ENCODE results near the gene MUSK.

MUSK gene

DNA sequence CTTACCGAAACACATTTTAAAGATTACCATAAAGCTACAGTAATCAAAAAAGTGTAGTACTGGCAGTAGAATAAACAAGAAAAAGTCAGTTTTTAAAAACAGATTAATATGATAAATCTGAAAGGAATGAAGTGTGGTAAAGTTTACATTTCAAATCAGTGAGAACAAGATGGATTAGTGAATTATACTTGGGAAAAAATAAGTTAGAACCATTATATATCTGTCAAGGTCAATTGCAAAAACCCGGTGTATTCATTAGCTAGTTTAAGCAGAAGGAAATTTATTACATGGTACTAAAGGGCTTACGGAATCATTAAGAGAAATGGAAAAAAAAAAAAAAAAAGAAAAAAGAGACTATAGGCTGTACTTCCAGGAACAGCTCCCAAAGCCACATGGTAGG, 164.3 kb downstream of the MUSK start:
- no peak overlapping the region for H3K9ac ChIP-seq (ENCODE audit: low read length)
- no peaks in the 10 kb centered on the region for H3K36me3 ChIP-seq (ENCODE audit: control insufficient read depth, insufficient read depth, low read length)
- no peaks in the 10 kb centered on the region for H3K9me3 ChIP-seq (ENCODE audit: control insufficient read depth, insufficient read depth, low read depth, low read length)
- H3K27ac ChIP-seq (ENCODE audit: low read depth, low read length), result no peak overlapping the region
- no peak overlapping the region for H3K4me3 ChIP-seq (ENCODE audit: low read depth, low read length)
- H3K27me3 ChIP-seq (ENCODE audit: control insufficient read depth, insufficient read depth, low read length), result no peaks in the 10 kb centered on the region
- no peaks in the 10 kb centered on the region for H3K4me1 ChIP-seq (ENCODE audit: control insufficient read depth, insufficient read depth, low read length)

DNA sequence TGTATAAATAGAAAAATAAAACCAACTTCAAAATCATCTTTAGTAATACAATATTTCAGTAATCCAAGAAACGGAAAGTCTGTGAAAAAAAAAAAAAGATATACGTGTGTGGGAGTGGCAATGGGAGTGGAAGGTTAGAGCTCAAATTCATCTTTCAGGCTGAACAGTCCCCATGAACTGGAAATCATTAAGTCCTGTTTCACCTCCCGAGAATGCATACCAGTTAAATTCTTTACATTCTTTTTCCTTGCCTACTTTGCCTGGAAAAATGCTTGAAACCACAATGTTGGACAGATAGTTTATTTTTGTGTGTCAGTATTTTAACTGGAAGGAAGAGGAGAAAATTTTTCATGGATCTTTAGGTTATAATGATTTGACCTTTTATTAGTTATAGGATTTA, 166.8 kb downstream of the MUSK start:
- Histone ChIP-seq H3K27ac (ENCODE audit: low read depth, low read length) (no peak overlapping the region), H3K36me3 (ENCODE audit: control insufficient read depth, insufficient read depth, low read length) (no peaks in the 10 kb centered on the region), H3K4me3 (ENCODE audit: low read depth, low read length) (no peak overlapping the region), H3K27me3 (ENCODE audit: control insufficient read depth, insufficient read depth, low read length) (no peaks in the 10 kb centered on the region), H3K9ac (ENCODE audit: low read length) (no peak overlapping the region), H3K9me3 (ENCODE audit: control insufficient read depth, insufficient read depth, low read depth, low read length) (no peaks in the 10 kb centered on the region), H3K4me1 (ENCODE audit: control insufficient read depth, insufficient read depth, low read length) (no peaks in the 10 kb centered on the region)

DNA sequence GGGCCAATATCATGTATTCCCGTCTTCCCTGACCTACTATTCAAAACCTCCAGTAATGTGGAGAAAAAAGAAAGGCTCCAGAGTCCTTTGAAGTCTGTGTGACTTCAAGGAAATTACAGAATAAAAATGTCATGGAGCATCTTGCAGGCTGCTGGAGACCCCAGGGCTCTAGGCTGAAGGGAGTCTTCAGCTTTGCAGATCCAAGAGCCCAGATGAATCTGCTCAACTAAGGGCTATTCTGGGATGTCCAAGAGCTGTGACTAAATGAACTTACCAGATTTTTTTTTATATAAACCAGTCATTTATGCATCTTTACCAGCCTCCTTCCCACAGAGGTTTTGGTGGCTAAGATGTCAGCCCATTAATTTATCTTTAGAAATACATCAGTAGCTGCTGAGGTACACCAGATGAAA, 167.3 kb downstream of the MUSK start:
- Histone ChIP-seq H3K9me3 (ENCODE audit: control insufficient read depth, insufficient read depth, low read depth, low read length) (no peaks in the 10 kb centered on the region), H3K27me3 (ENCODE audit: control insufficient read depth, insufficient read depth, low read length) (no peaks in the 10 kb centered on the region), H3K9ac (ENCODE audit: low read length) (no peak overlapping the region), H3K4me1 (ENCODE audit: control insufficient read depth, insufficient read depth, low read length) (no peaks in the 10 kb centered on the region), H3K36me3 (ENCODE audit: control insufficient read depth, insufficient read depth, low read length) (no peaks in the 10 kb centered on the region), H3K4me3 (ENCODE audit: low read depth, low read length) (no peak overlapping the region), H3K27ac (ENCODE audit: low read depth, low read length) (no peak overlapping the region)

DNA sequence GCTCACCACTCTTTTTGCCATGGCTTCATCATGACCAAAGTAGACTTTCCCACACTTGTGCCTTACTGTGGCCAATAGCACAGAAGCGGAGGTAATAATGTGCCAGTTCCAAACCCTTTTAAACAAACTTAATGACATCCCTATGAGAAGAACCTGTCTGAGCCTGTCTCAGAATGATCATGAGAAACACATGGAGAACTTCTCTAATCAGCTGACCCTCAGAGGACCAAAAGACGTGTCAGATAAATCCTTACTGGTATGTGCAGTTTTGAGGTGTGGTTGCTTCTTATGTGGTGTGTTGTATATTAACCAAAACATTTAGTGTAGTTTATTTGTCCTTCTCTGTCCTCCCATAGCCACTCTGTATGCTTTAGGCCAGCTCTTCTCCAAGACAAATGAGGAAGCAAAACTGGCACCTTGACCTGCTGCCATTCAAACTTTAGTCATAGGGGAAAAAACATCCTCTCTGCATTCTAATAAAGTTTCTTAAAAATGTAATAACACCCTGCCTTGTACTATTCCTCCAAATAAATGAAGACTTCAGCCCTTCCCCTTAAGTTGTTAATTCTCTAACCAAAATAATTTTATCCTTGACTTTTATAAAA, 168.9 kb downstream of the MUSK start:
- no peak overlapping the region for H3K27ac ChIP-seq (ENCODE audit: low read depth, low read length)
- H3K9me3 ChIP-seq (ENCODE audit: control insufficient read depth, insufficient read depth, low read depth, low read length), result no peaks in the 10 kb centered on the region
- no peak overlapping the region for H3K9ac ChIP-seq (ENCODE audit: low read length)
- no peak overlapping the region for H3K4me3 ChIP-seq (ENCODE audit: low read depth, low read length)
- H3K4me1 ChIP-seq (ENCODE audit: control insufficient read depth, insufficient read depth, low read length), result no peaks in the 10 kb centered on the region
- H3K27me3 ChIP-seq (ENCODE audit: control insufficient read depth, insufficient read depth, low read length), result no peaks in the 10 kb centered on the region
- H3K36me3 ChIP-seq (ENCODE audit: control insufficient read depth, insufficient read depth, low read length), result no peaks in the 10 kb centered on the region

DNA sequence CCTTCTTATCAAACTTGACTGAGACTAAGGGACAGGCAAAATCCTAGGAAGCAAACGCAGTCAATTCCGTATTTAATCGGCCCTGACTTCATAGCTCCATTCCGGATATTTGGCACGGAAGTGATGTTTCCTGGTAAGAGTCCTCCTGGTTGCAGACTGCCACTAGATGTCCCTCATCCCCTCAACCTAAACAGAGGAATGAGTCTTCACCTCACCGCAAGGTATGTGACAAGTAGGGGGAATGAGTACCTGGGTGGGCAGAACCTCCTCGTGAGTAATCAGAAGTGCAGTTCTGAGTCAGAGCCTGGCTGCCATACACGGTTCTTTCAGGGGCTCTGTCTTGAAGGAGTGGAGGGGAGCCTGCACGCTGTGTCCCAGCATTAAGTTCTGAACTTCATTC, 173.6 kb downstream of the MUSK start:
- no peak overlapping the region for H3K27ac ChIP-seq (ENCODE audit: low read depth, low read length)
- no peaks in the 10 kb centered on the region for H3K9me3 ChIP-seq (ENCODE audit: control insufficient read depth, insufficient read depth, low read depth, low read length)

DNA sequence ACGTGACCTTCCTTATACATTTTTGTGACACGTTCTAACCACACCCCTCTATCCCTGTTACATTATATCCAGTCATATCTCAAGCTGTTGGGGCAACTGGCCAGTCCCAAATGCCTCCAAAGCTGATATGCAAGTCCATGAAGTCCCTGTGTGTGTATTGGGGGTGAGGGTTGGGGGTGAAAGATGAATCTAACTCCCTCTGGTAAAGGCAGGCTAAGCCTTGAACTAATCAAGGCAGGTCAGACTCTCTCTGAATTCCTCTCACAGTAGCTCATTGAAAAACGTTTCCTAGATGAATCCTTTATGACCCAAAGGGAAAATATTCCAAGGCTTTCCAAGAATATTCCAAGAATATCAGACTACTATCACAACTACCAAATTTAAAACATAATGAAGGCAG, 174.4 kb downstream of the MUSK start:
- no peaks in the 10 kb centered on the region for H3K4me1 ChIP-seq (ENCODE audit: control insufficient read depth, insufficient read depth, low read length)
- H3K36me3 ChIP-seq (ENCODE audit: control insufficient read depth, insufficient read depth, low read length), result no peaks in the 10 kb centered on the region
- H3K9ac ChIP-seq (ENCODE audit: low read length), result no peak overlapping the region
- H3K27ac ChIP-seq (ENCODE audit: low read depth, low read length), result no peak overlapping the region
- H3K4me3 ChIP-seq (ENCODE audit: low read depth, low read length), result no peak overlapping the region
- H3K9me3 ChIP-seq (ENCODE audit: control insufficient read depth, insufficient read depth, low read depth, low read length), result no peaks in the 10 kb centered on the region
- H3K27me3 ChIP-seq (ENCODE audit: control insufficient read depth, insufficient read depth, low read length), result no peaks in the 10 kb centered on the region

More for the DNA sequence above, 173.6 kb downstream of the MUSK start:
- H3K4me1 ChIP-seq (ENCODE audit: control insufficient read depth, insufficient read depth, low read length), result no peaks in the 10 kb centered on the region
- no peak overlapping the region for H3K4me3 ChIP-seq (ENCODE audit: low read depth, low read length)
- H3K27me3 ChIP-seq (ENCODE audit: control insufficient read depth, insufficient read depth, low read length), result no peaks in the 10 kb centered on the region
- H3K36me3 ChIP-seq (ENCODE audit: control insufficient read depth, insufficient read depth, low read length), result no peaks in the 10 kb centered on the region
- no peak overlapping the region for H3K9ac ChIP-seq (ENCODE audit: low read length)

DNA sequence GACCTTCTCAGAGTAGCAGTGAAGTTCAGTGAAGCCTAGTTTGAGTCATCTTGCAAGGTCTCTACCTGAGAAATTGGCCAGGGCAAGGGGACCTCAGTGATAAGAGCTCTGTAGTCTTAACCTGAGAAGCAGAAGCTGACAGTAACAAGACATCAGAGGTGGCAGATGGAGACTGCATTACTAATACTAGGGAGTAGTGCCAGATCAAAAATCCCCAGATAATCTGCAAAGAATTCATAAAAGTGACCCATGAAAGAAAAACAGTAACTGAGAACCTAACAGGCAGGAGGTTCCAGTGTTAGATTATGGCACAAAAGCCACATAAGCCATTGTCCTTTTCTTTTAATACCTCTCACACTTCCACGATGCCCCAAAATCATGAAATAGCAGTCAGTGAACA, 175.5 kb downstream of the MUSK start:
- Histone ChIP-seq H3K36me3 (ENCODE audit: control insufficient read depth, insufficient read depth, low read length) (no peaks in the 10 kb centered on the region), H3K4me1 (ENCODE audit: control insufficient read depth, insufficient read depth, low read length) (no peaks in the 10 kb centered on the region), H3K27ac (ENCODE audit: low read depth, low read length) (no peak overlapping the region), H3K9ac (ENCODE audit: low read length) (no peak overlapping the region), H3K9me3 (ENCODE audit: control insufficient read depth, insufficient read depth, low read depth, low read length) (no peaks in the 10 kb centered on the region), H3K4me3 (ENCODE audit: low read depth, low read length) (no peak overlapping the region), H3K27me3 (ENCODE audit: control insufficient read depth, insufficient read depth, low read length) (no peaks in the 10 kb centered on the region)

DNA sequence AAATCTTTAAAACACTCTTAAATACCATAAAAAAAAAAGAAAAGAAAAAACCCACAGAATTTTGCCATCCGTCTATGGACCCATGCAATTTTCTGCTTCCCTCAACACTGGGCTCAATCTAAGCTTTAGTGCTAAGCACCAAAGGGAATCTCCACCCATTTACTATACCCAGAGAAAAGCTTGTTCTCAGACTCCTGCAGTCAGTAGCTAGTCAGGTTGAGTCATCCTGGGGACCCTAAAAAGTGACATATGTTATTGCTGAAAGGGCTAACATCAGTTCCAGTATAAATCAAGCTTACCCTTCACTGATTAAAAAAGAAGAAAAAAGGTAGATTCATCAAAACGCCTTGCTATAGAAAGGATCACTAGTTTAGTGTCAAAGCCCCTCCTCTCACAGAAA, 177.6 kb downstream of the MUSK start:
- no peaks in the 10 kb centered on the region for H3K36me3 ChIP-seq (ENCODE audit: control insufficient read depth, insufficient read depth, low read length)
- H3K9me3 ChIP-seq (ENCODE audit: control insufficient read depth, insufficient read depth, low read depth, low read length), result no peaks in the 10 kb centered on the region
- H3K4me1 ChIP-seq (ENCODE audit: control insufficient read depth, insufficient read depth, low read length), result no peaks in the 10 kb centered on the region
- no peaks in the 10 kb centered on the region for H3K27me3 ChIP-seq (ENCODE audit: control insufficient read depth, insufficient read depth, low read length)
- no peak overlapping the region for H3K27ac ChIP-seq (ENCODE audit: low read depth, low read length)
- no peak overlapping the region for H3K4me3 ChIP-seq (ENCODE audit: low read depth, low read length)
- no peak overlapping the region for H3K9ac ChIP-seq (ENCODE audit: low read length)

DNA sequence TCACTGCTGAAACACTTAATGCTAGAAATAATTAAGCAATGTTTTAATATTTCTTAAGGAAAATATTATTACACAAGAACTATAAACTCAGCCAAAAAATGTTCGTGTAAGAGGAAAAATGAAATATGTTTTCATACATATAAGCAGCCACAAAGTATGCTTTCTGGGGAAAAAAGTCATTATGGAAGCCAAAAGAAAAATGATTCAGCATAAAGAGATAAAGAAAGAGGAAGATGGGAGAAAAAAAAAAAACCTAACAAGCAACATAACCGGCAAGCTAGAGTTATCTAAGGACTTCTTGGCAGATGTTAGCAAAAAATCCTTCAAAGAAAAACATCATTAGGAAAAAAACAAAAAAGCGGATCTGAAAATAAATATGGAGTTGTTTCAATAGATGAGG, 179.1 kb downstream of the MUSK start:
- H3K9ac ChIP-seq (ENCODE audit: low read length), result no peak overlapping the region
- no peaks in the 10 kb centered on the region for H3K27me3 ChIP-seq (ENCODE audit: control insufficient read depth, insufficient read depth, low read length)
- H3K9me3 ChIP-seq (ENCODE audit: control insufficient read depth, insufficient read depth, low read depth, low read length), result no peaks in the 10 kb centered on the region
- no peak overlapping the region for H3K4me3 ChIP-seq (ENCODE audit: low read depth, low read length)
- no peak overlapping the region for H3K27ac ChIP-seq (ENCODE audit: low read depth, low read length)
- no peaks in the 10 kb centered on the region for H3K4me1 ChIP-seq (ENCODE audit: control insufficient read depth, insufficient read depth, low read length)
- H3K36me3 ChIP-seq (ENCODE audit: control insufficient read depth, insufficient read depth, low read length), result no peaks in the 10 kb centered on the region

DNA sequence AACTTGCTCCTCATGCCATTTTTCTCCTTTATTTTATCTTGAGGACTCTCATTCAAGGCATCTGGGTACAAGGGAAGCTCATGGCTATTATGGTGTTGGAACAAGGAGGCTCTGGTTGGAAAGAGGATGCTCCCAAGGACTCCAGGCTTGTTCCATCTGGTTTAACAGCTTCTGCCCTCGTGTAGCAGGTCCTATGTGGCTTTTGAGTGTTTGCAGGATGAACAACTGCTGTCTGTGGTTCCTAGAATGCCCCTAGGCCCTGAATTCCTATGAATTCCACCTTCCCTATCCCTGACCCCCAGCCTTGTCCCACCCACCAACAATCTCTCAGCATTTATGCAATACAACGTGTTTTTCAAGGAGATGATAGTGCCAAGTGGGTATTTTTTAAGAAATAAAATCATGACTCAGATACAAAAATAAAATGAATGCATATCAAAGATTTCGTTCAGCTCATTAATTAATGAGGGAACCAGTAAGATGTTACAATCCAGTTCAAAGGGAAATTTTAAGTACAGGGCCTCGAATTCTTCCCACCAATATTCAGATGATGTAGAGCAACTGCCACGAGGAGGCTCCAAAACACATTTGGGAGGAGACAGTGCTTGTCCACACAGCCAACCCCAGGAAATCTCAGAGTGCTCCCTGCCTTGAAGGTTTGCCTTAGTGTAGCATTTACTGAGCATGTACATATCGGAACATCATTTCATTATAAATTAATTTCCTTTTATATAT, 182.0 kb downstream of the MUSK start:
- Histone ChIP-seq H3K4me3 (ENCODE audit: low read depth, low read length) (no peak overlapping the region), H3K27ac (ENCODE audit: low read depth, low read length) (no peak overlapping the region), H3K27me3 (ENCODE audit: control insufficient read depth, insufficient read depth, low read length) (no peaks in the 10 kb centered on the region), H3K9ac (ENCODE audit: low read length) (no peak overlapping the region), H3K4me1 (ENCODE audit: control insufficient read depth, insufficient read depth, low read length) (no peaks in the 10 kb centered on the region), H3K36me3 (ENCODE audit: control insufficient read depth, insufficient read depth, low read length) (no peaks in the 10 kb centered on the region), H3K9me3 (ENCODE audit: control insufficient read depth, insufficient read depth, low read depth, low read length) (peaks cover 6% of the 10 kb centered on the region; the same call in 1 of the 2 replicates)

Measured in HUES6 (cell line).